ENCODE data around the gene CTNNA2. TPM values are rescaled to one million over a fixed set of nuclear protein-coding genes. Genes with fewer than 3 reads are reported as not detected.

The CTNNA2 gene
- total and polyA plus RNA-seq, 9 of the 15 experiments (the other 6 are each of a cell fraction or from before 2014, with no cell fraction given) = 0.03 to 0.40 (median 0.15) TPM

DNA sequence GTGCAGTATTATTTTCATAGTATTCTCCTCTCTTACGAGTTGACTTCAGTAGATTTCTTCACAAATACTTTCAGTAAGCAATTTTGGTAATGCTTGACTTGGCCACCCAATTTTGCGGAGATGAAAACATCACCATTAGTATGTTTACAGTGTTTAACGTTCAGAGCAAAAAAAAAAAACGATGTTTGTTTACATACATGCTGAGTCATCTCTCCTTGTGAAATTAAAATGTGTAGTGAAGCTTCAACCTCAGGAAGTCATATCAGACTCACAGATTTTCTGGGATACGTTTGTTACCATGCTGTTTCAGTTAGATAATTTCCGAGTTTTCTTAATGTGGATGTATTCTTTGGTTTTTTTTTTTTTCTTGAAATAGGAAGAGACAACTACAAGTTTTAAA lies 100.1 kb downstream of the CTNNA2 start (continued):
- TF ChIP-seq, protein P1, sequence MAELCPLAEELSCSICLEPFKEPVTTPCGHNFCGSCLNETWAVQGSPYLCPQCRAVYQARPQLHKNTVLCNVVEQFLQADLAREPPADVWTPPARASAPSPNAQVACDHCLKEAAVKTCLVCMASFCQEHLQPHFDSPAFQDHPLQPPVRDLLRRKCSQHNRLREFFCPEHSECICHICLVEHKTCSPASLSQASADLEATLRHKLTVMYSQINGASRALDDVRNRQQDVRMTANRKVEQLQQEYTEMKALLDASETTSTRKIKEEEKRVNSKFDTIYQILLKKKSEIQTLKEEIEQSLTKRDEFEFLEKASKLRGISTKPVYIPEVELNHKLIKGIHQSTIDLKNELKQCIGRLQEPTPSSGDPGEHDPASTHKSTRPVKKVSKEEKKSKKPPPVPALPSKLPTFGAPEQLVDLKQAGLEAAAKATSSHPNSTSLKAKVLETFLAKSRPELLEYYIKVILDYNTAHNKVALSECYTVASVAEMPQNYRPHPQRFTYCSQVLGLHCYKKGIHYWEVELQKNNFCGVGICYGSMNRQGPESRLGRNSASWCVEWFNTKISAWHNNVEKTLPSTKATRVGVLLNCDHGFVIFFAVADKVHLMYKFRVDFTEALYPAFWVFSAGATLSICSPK (IDR thresholded peaks at IDR 0.05; ENCODE audit: borderline replicate concordance) = no peak

DNA sequence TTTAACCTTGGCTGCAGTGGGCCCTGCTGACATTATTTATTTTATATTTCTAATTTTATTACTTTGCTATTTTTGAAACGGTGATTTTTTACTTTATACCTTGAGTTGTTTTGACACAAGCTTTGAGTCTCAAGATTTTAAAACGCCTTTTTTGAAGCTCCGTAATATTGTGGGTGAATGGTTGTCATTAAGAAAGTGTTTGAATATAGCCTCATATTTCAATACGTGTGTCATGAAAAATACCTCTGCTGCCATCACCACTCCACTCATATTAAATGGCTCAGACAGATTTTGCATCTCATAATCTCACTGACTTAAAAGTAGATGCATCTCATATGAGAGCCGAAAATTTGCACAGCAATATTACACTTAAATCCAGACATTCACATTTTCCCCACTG lies 106.6 kb downstream of the CTNNA2 start:
- 1% methylated on average over 5 of the region's 5 CpGs for WGBS (ENCODE audit: insufficient coverage, low coverage, missing lambda C conversion rate)
- H3K36me3 ChIP-seq (ENCODE audit: control insufficient read depth, insufficient read depth, low read length) = no peaks in the 10 kb centered on the region
- ChIA-PET CTCF (ENCODE audit: low intra/inter-chr PET ratio) (no interaction called here), POLR2A (no interaction called here)
- BruUV-seq (replicated peaks) = no TSS peak
- intact Hi-C loops (cut with micrococcal nuclease) = no loop called here
- FAIRE-seq = no peak
- ATAC-seq = no peak
- DNase-seq (ENCODE audit: extremely low read depth in 1 of 4, low spot score in 3 of 4) = no peak
- no peak overlapping the region for H3K4me3 ChIP-seq
- H3K4me1 ChIP-seq (replicated peaks in 1 of 2; ENCODE audit: control insufficient read depth in 2 of 2, insufficient read depth in 2 of 2, low read length in 2 of 2) = no peaks in the 10 kb centered on the region
- no peaks in the 10 kb centered on the region for H3K27me3 ChIP-seq (ENCODE audit: control insufficient read depth in 2 of 2, insufficient read depth in 2 of 2, low read length in 2 of 2)
- in situ Hi-C loops (cut with MboI) = no loop called here
- H3K79me2 ChIP-seq (ENCODE audit: control insufficient read depth, insufficient read depth, low read length) = no peaks in the 10 kb centered on the region
- H3K9ac ChIP-seq (ENCODE audit: insufficient read depth in 1 of 2, low read depth in 2 of 2, low read length in 2 of 2) = no peak overlapping the region
- no peak overlapping the region for H2AFZ ChIP-seq (ENCODE audit: low read depth, low read length)
- H3K4me2 ChIP-seq (ENCODE audit: insufficient read depth, low read length) = no peak overlapping the region
- no peaks in the 10 kb centered on the region for H3K9me1 ChIP-seq (ENCODE audit: control insufficient read depth, insufficient read depth, low read length)
- TF ChIP-seq CXXC5 (CRISPR knock-in tag; IDR thresholded peaks at IDR 0.05) (no peak), CAMTA2 (CRISPR knock-in tag; conservative IDR thresholded peaks at IDR 0.05) (no peak)
- H3K9me3 ChIP-seq (replicated peaks; ENCODE audit: control insufficient read depth, insufficient read depth, low read depth, low read length) = no peaks in the 10 kb centered on the region
- no peaks in the 10 kb centered on the region for H4K20me1 ChIP-seq (replicated peaks; ENCODE audit: control insufficient read depth, insufficient read depth, low read length)
- H3K27ac ChIP-seq (ENCODE audit: extremely low read depth, low read depth, low read length) = no peak overlapping the region

Data from K562 (cell line).